ENCODE data around the gene ZNF516. TPM values are rescaled to one million over a fixed set of nuclear protein-coding genes. Genes with fewer than 3 reads are reported as not detected.

ZNF516 gene
- total RNA-seq, 1 donor from 2014 or later, result 12.3 TPM

- DNase-seq (ENCODE audit: missing footprints) (peak; percentile 49), ATAC-seq (no peak)
- intact Hi-C loops (cut with DNase I), result no loop called here
These were observed 112.8 kb downstream of the ZNF516 start for GRCh38 chr18:76382275-76382674.

- intact Hi-C loops (cut with DNase I), result no loop called here
- no peak for ATAC-seq
These were observed 114.1 kb downstream of the ZNF516 start for GRCh38 chr18:76380791-76381405.

DNA sequence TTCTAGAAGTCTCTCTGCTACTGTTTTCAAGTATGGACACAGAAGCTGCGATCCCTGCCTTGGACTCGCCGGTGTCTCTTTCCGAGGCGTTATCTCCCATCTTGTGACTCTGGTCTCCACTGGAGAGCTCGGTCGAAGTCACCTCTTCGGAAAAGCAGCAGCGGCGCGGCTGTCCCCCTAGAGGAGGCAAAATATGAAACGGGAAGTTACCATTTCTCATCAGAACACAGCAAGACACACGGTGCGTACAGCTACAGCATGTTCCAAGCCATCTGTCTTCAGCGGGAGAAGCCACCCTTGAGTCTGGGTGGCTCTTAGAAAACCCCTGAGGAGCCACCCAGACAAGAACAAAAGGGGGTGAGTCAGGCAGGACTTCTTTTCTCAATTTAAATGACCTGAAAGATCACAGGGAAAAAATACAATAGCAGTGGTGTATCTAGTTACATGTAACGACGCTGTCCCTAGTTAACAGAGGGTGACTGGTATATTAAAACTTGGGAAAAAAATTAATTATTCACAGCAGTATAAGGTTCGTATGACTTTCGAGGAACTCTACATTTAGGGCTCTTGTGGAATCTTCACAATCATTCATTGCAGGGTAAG, 114.8 kb downstream of the ZNF516 start:
- ATAC-seq (no peak), DNase-seq (ENCODE audit: missing footprints) (no peak)
- intact Hi-C loops (cut with DNase I), result no loop called here

More at GRCh38 chr18:76380791-76381405, 114.1 kb downstream of the ZNF516 start:
- no peak for DNase-seq (ENCODE audit: missing footprints)

- no peak for DNase-seq (ENCODE audit: missing footprints)
- intact Hi-C loops (cut with DNase I), result no loop called here
- no peak for ATAC-seq
These were observed 115.6 kb downstream of the ZNF516 start for GRCh38 chr18:76379226-76380126.

- intact Hi-C loops (cut with DNase I), result no loop called here
- ATAC-seq (no peak), DNase-seq (ENCODE audit: missing footprints) (no peak)
These were observed 116.4 kb downstream of the ZNF516 start for GRCh38 chr18:76378526-76379215.

GRCh38 chr18:76377359-76377756, 117.7 kb downstream of the ZNF516 start:
- ATAC-seq (peak; percentile 45), DNase-seq (ENCODE audit: missing footprints) (no peak)
- intact Hi-C loops (cut with DNase I), result no loop called here

DNA sequence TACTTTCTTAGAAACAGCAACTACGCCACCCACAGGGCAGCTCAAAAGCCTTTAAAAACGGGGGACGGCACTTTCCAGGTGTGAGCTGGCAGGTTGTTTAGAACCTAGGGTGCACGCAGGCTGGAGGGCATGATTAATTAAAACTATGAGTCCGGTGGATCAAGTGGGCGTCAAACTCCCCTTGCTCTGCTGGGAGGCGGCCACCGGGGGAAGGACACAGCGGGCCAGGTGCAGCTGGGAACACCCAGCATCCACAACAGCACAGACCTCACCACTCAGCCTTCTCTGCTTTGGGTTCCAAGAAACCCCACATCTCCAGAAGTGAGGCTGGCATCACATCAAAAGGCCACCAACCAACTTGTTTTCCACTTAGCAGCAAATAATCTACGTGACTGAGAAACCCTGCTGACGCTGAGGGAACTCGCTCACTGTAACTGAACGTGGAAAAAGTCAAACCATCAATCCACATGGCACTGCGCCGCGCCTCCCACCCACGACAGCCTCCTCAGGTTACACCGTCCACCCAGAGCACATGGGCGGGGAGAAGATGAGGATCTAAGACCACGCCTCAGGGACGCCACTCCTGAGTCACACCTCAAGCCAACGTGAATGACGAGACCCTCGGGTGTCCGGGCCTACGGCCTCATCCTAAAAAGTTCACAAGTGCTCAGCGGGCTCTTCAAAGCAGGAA, 118.2 kb downstream of the ZNF516 start:
- ATAC-seq (no peak), DNase-seq (ENCODE audit: missing footprints) (no peak)
- intact Hi-C loops (cut with DNase I), result no loop called here

GRCh38 chr18:76376225-76376624, 118.8 kb downstream of the ZNF516 start:
- ATAC-seq (no peak), DNase-seq (ENCODE audit: missing footprints) (no peak)
- intact Hi-C loops (cut with DNase I), result no loop called here

DNA sequence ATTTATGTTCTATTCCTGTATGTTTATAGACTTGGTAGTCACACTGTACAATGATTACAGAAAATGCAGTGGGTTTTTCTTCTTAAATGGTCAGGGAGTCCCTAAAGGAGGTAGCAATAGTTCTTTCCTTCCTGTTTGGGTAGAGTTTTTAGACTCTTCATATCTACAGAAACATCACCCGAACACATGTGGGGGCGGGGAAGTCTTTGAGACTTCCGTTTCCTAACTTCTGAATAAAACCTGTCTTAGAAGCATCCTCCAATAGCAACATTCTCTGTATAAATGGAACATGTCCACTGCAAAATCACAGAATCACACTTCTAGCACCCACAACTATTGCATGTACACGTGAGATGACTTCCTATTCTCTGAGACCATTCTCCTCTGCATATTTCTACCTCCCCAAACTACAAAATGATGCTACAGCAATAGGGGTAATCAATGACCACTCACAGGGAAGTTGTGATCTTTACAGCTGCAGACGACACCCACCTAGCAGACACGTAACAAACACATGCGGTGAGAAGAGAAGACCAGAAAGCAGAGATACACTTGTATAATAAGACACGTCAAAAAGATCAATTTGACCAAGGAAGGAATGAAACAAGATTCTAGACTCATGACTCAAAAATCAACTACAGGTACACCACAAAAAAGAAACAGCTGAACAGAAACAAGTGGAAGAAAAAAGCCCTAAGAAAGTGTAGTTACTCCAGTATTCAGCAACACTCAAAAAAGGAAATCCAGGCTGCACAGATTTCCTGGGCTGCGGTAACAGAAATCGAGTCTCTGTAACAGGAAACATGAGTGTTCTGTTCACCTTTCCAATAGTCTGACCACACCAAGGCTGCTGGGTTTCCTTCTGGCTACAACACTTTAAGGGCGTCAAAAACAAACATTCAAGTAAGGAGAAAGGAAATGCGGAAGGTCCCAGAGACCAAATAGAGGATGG, 120.4 kb downstream of the ZNF516 start:
- DNase-seq (ENCODE audit: missing footprints), result no peak
- ATAC-seq, result no peak
- intact Hi-C loops (cut with DNase I), result no loop called here

DNA sequence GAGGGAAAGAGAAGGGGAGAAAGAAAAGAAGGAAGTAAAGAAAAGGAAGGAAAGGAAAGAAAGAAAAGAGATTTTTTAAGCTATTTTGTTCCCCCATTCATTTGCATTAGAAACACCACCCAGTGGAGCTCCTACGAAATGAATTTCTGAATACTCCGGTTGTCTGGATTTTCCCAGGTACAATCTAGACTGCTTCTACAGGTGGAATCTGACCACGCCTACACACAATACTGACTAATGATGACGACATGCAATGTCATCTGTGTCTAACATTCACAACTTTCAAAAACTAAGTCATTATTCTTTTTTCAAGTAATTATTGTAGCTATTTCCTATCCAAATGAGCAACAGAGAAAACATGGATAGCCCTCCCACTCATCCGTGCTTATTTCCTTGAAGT, 121.7 kb downstream of the ZNF516 start:
- intact Hi-C loops (cut with DNase I), result no loop called here
- ATAC-seq (no peak), DNase-seq (ENCODE audit: missing footprints) (no peak)

GRCh38 chr18:76371301-76372203, 123.5 kb downstream of the ZNF516 start:
- no peak for DNase-seq (ENCODE audit: missing footprints)
- ATAC-seq, result no peak
- intact Hi-C loops (cut with DNase I), result no loop called here

DNA sequence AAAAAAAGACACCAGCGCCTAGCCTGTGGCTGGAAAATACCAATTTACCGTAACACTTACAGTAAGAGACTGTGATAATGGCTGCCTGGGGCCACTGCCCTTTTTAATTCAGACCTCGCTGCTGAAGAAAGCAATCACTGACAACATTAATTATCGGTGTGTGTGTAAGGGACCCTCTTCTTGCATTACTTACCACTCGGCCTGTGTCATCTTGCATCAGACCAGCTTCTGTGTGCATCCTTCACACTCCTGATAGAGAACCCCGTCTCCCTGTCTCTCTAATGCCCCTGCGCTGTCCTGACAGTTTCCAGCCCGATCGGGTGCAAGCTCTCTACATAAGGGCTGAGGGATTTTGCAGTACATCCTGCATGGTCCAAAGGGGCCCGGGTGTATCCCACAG, 124.4 kb downstream of the ZNF516 start:
- intact Hi-C loops (cut with DNase I), result no loop called here
- ATAC-seq (no peak), DNase-seq (ENCODE audit: missing footprints) (no peak)

DNA sequence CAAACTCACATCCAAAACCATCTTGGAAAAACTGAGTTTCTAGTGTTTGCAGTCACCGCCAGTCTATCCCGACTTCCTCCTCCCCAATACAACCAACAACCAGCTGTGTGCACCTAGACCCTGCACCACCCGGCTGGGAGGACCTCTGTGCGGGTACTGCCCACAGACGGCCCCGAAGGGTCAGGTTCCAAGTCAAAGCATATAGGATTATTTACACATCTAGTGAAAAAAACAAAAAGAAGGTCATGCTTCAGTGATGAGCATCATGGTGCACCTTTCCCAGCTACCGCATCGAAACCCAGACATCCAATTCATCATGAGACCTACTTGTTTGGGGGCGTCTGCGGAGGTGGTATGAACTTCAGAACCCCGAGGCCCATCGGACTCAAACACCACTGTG, 124.8 kb downstream of the ZNF516 start:
- no peak for ATAC-seq
- DNase-seq (ENCODE audit: missing footprints), result no peak
- intact Hi-C loops (cut with DNase I), result no loop called here

DNA sequence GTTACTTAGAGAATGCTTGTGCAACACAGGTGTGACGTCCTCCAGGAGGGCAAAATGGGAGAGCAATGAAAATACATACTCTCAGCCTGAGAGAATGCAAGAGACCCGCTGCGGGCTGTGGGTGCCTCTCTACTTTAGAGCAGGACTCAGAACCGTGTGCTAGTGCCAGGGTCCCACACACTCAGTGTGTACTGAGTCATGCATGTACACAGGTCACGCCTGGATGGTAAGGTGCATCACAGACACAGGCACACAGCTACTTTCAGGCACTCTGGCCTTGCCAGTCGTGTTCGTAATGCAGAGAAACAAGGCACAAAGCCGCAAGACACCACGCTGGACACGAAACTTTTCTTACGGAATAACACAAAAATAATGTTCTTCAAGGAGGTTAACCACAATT, 125.3 kb downstream of the ZNF516 start:
- DNase-seq (ENCODE audit: missing footprints), result no peak
- intact Hi-C loops (cut with DNase I), result no loop called here
- ATAC-seq, result no peak

DNA sequence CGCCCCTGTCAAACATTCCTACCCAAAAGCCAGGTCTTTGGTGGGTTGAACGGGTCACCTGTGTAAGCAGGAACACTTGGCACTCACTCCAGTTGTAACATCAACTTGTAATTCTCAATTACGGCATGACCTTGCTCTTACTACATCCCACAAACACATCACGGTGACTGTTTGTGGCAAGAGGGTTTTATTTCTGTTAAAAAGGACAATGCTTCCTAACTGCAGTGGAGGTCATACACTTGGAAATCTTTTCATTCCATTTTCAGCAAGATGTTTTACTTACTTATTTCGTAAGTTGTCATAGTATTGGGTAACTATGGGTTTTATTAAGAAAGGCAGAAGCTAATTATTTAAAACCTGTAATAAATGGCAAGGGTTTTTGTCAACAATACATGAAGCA, 126.1 kb downstream of the ZNF516 start:
- no peak for ATAC-seq
- no peak for DNase-seq (ENCODE audit: missing footprints)
- intact Hi-C loops (cut with DNase I), result no loop called here

- ATAC-seq (no peak), DNase-seq (ENCODE audit: missing footprints) (no peak)
- intact Hi-C loops (cut with DNase I), result no loop called here
These were observed 126.8 kb downstream of the ZNF516 start for GRCh38 chr18:76368271-76368670.
